Kidney (tissue), 14 donors: ENCODE data around the gene NRCAM. TPM values are rescaled to one million over a fixed set of nuclear protein-coding genes. Genes with fewer than 3 reads are reported as not detected.

ENCODE experiments used
- DNase-seq, 5 donors: peaks; one replicate each; pipeline ENCODE4 v3.0.0-alpha.2; 2013 to 2020
- FAIRE-seq: peaks from 2 replicates; lab custom pipeline; 2012; peaks lifted over from hg19 to GRCh38; lab: Jason Lieb, UNC
- H3K27ac ChIP-seq, 2 donors: one replicate each; pipeline ENCODE4 v1.7.0; 2013; ENCODE audit warnings: low read depth in 2 of 2, low read length in 2 of 2, inconsistent platforms in 1 of 2
- H3K27me3 ChIP-seq: one replicate; pipeline ENCODE4 v1.7.1; 2013; ENCODE audit warnings: low read length, inconsistent platforms; ENCODE audit not compliant: control insufficient read depth, insufficient read depth
- H3K36me3 ChIP-seq, 3 donors: one replicate each; pipeline versions ENCODE4 v1.7.0 to v1.7.1; 2013; ENCODE audit warnings: low read length in 3 of 3, control low read depth in 1 of 3, inconsistent platforms in 1 of 3; ENCODE audit not compliant: insufficient read depth in 3 of 3, control insufficient read depth in 2 of 3
- H3K4me1 ChIP-seq, 3 donors: one replicate each; pipeline versions ENCODE4 v1.7.0 to v1.7.1; 2013; ENCODE audit warnings: low read length in 3 of 3, inconsistent platforms in 1 of 3, low read depth in 1 of 3; ENCODE audit not compliant: control insufficient read depth in 2 of 3, insufficient read depth in 2 of 3
- H3K4me3 ChIP-seq, 3 donors: one replicate each; pipeline versions ENCODE4 v1.7.0 to v1.8.1; 2013; ENCODE audit warnings: low read length in 3 of 3, control low read depth in 1 of 3, inconsistent platforms in 1 of 3
- H3K9ac ChIP-seq, 3 donors: one replicate each; pipeline versions ENCODE4 v1.7.0 to v1.7.1; 2013; ENCODE audit warnings: low read length in 3 of 3, control low read depth in 1 of 3, inconsistent platforms in 1 of 3
- H3K9me3 ChIP-seq, 3 donors: one replicate each; pipeline versions ENCODE4 v1.7.0 to v1.7.1; 2013; ENCODE audit warnings: low read length in 3 of 3, control low read depth in 1 of 3, inconsistent platforms in 1 of 3; ENCODE audit not compliant: control insufficient read depth in 2 of 3, insufficient read depth in 1 of 3
- CTCF ChIP-seq: IDR thresholded peaks from 3 replicates; pipeline ENCODE4 v1.5.1; 2012; ENCODE audit warnings: mild to moderate bottlenecking, moderate library complexity, borderline replicate concordance; ENCODE audit not compliant: insufficient read depth; ENCODE audit errors: extremely low read depth
- intact Hi-C: fragments of 100-400 bp; cut with DNase I; formaldehyde crosslinking; loops from one replicate; pipeline ENCODE4 v1.11.1; 2022
- polyA plus RNA-seq: library from polyadenylated mRNA; stranded (reverse); fragments of 350-450 nt; fragmentation: Illumina TruSeq; extraction: RNeasy Lipid Tissue Mini Kit (QIAGEN cat#74804); gene quantifications from one replicate; pipeline ENCODE4 v1.2.3, GENCODE V29; 2014; ENCODE audit warnings: low read depth, low replicate concordance; ENCODE audit not compliant: insufficient read depth
- total RNA-seq: library from RNA; stranded (reverse); fragmentation: NEBNext Ultra II Directional; extraction: Animal tissue kit (Norgen Biotek cat#: 25700); gene quantifications from one replicate; pipeline ENCODE4 v1.2.1, GENCODE V29; 2021
- donor health status: control.
- donor health status: control.
- donor health status: control.
- donor health status: control.
- donor health status: control.
- donor health status: DM: yes; HTN: yes; CAD: no.
- donor health status: Normal renal cell carcinoma (clear cell type).

NRCAM gene
- total and polyA plus RNA-seq, 2 donors from 2014 or later = 16.8 to 20.6 TPM

GRCh38 chr7:108328174-108328651 is 128.0 kb downstream of the NRCAM start:
- no peak for DNase-seq
- TF ChIP-seq CTCF = no peak
- H3K9ac ChIP-seq = no peak overlapping the region
- no peaks in the 10 kb centered on the region for H3K4me1 ChIP-seq
- H3K4me3 ChIP-seq = no peak overlapping the region
- intact Hi-C loops = no loop called here
- no peak for FAIRE-seq
- H3K36me3 ChIP-seq = no peaks in the 10 kb centered on the region
- no peaks in the 10 kb centered on the region for H3K9me3 ChIP-seq
- H3K27me3 ChIP-seq = no peaks in the 10 kb centered on the region
- H3K27ac ChIP-seq = no peak overlapping the region

GRCh38 chr7:108327353-108327752 is 128.9 kb downstream of the NRCAM start:
- intact Hi-C loops = no loop called here
- FAIRE-seq (no peak), DNase-seq (no peak)
- Histone ChIP-seq H3K9me3 (no peaks in the 10 kb centered on the region), H3K27ac (no peak overlapping the region), H3K4me3 (no peak overlapping the region), H3K27me3 (no peaks in the 10 kb centered on the region), H3K4me1 (no peaks in the 10 kb centered on the region), H3K9ac (no peak overlapping the region), H3K36me3 (no peaks in the 10 kb centered on the region)
- TF ChIP-seq CTCF = no peak

- H3K27me3 ChIP-seq = no peaks in the 10 kb centered on the region
- intact Hi-C loops = no loop called here
- no peak for TF ChIP-seq CTCF
- H3K9ac ChIP-seq = no peak overlapping the region
- FAIRE-seq (no peak), DNase-seq (no peak)
- no peaks in the 10 kb centered on the region for H3K9me3 ChIP-seq
- H3K4me3 ChIP-seq = no peak overlapping the region
- H3K27ac ChIP-seq = no peak overlapping the region
- H3K36me3 ChIP-seq = no peaks in the 10 kb centered on the region
- H3K4me1 ChIP-seq = no peaks in the 10 kb centered on the region
Observed at GRCh38 chr7:108326938-108327337, 129.3 kb downstream of the NRCAM start.
